Measurements from ENCODE around the gene LNX1.

Gene LNX1

DNA sequence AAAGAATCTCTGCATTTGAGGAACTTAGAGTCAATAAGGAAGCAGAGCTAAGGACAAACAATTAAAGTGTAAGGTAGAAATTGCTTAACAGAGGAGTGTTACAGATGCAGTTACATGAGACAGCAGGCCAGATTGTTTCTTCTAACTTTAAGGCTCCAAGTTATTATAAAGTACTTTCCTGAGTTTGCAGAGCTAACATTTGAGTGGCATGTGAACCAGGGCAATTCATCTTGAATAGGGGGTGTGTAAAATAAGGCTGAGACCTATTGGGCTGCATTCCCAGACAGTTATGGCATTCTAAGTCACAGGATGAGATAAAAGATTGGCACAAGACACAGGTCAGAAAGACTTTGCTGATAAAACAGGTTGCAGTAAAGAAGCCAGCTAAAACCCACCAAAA lies 7.6 kb upstream of the LNX1 start:
- DNase-seq (ENCODE audit: low spot score), result no peak

DNA sequence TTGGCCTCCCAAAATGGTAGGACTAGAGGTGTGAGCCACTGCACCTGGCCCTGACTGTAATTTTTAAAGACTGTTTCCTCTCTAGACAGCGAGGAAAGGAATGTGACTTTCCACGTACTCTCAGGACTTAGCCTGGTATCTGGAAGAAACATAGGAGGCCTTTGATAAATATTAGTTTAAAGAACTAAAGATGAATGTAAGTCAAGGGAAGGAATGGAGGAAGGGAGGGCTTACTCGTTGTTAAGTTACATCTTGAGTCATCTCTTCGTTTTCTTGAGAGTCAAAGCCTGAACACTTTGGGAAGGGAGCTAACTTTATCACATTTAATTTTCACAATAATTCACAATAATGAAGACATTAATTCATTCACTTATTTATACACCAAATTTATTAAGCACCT lies 7.2 kb upstream of the LNX1 start:
- DNase-seq (ENCODE audit: low spot score), result no peak

DNA sequence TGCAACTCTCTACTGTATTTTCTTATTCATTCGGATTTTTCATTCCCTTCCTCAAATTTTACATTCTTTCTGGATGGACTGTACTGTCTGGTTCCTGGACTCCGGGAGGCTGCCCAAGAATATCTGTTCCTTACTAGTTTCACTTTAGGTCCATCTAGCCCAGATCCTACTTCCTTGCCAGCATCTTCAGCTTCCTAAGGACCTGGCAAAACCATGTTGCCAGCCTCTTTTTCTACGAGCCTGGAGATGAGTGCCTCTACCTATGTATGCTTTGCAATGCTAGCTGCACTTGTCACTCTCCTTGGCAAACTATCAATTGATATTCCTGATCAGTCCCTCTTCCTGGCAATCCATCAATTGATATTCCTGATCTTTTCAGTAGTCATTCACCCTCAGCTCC lies 5.6 kb upstream of the LNX1 start:
- no peak for DNase-seq (ENCODE audit: low spot score)

DNA sequence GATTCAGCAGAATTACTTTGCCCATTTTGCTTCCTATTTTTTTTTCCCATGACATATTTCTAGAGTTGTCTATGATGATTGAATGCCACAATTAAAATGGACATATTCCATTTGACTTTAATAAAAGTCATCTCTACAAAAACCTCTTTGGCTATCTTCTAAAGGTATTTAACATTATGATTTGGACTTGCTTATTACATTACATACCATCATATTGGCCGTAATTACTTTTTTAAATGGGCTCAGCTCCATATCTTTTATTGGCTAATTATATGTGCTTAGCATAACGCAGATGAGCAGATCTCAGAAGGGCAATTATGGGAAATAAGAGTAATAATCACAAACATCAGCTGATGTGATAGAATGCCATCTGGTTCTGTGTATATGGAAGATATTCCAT lies 4.5 kb upstream of the LNX1 start:
- no peak for DNase-seq (ENCODE audit: low spot score)

- no peak for DNase-seq (ENCODE audit: low spot score)
Observed at GRCh38 chr4:53595204-53595603, 3.9 kb upstream of the LNX1 start.

DNA sequence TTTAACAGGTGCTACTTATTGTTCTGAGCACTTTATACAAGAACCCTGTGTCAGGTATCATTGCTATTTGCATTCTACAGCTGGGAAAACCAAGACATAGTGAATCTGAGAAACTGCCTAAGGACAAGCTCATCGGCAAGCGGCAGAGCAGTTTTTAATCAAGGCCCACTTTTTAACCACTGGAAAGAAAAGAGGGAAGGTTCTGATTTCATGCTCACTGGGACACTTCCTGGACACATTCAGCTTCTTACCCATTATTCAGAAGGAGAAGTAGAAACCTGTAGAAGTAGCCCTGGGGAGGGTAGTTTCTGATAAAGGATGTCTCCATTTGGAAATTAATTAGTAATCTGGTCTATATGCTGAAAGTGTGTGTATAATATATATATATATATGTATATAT lies 2.5 kb upstream of the LNX1 start:
- DNase-seq (ENCODE audit: low spot score), result no peak

DNA sequence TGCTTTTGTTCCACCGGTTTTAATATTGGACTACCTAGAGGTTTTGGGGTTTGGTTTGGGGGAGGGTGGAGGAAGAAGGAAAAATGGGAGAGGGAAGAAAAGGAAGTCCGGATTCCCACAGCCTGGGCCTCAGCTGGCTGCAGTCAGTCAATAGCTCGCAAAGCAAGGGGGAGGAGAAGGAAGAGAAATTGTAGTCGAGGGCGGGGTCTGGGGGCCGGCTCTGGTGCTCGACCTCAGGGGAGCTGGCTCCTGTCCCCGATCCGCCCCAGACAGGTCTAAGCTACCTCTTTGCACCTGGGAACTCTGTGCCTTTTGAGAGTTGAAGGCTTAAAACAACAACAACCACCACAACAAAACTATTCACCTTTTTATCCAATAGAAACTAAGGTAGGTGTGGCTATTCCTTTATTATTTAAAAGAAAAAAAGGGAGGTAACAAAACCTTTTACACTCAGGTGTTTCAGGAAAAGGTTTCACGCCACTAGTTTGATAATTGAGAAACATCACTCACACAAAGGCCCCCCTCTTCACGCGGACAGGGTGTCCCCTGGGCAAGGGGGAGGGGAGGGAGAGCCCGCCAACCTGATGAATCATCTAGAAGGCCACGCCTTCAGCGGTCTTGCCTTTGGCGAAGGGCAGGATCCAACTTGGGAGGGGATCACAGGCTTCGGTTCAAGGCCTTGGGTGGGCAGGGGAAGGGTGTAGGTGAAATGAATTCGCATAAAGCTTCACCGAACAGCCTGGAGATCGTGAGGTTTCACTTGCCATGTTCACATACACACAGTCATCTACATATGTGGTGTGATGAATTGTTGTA lies 1.6 kb upstream of the LNX1 start:
- DNase-seq (ENCODE audit: low spot score), result no peak

DNA sequence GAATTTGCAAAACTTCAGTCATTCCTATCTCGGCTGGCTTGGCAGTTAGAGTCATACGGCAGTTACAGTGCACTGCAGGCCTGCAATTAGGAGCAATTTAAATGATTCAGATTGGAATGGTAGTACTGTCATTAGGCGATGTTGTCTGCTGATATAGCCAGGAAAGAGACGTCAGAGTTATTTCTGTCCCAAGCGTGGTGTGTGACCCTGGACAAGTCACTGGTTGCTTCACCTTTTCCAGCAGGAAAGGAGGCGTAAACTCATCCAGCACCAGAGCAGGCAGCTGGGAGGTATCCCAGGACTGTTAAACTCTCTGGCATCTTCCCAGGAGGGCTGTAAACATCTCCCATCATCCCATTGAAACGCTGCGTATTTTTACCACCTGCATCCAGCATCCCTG lies 836 bp upstream of the LNX1 start:
- no peak for DNase-seq (ENCODE audit: low spot score)

GRCh38 chr4:53590187-53590586 lies 1.1 kb downstream of the LNX1 start:
- DNase-seq (ENCODE audit: low spot score), result no peak

GRCh38 chr4:53589511-53589910 lies 1.8 kb downstream of the LNX1 start:
- DNase-seq (ENCODE audit: low spot score), result no peak

DNA sequence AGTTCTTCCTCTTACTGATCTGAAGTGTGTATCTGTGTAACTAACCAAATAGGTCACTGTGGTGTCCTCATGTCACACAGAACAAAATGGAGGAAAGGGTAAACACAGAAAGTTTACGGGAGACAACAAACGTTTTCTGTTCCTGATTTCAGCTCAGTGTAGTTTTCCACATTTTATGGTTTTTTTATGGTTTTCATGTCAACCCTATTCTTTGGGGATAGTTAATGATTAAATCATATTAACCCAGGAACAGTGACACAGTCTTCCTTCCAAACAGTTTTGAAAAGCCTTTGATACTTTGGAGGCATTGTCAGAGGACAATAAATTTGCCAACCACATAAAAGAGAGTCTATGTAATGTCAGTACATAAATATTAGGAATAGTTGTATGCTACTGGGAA lies 4.2 kb downstream of the LNX1 start:
- DNase-seq (ENCODE audit: low spot score), result no peak

GRCh38 chr4:53586121-53586816 lies 5.0 kb downstream of the LNX1 start:
- DNase-seq (ENCODE audit: low spot score), result no peak

DNA sequence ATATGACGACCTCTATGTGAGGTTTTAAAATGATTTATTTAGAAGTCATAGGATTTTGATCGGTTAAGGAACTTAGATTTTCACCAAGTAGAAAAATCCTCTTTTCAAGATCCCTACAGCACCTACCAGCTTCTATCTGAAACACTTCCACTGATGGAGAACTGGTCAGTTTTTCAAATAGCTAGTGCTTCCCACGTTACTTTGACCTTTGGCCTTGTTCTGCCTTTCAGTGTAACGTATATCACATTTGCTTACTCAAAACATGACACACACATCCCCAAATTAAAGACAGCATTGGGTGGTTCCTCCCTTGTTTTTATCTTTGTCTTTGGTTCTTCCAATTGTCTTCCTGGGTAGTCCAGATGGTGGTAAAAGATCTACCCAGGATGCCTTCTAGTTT lies 6.6 kb downstream of the LNX1 start:
- DNase-seq (ENCODE audit: low spot score), result no peak

DNA sequence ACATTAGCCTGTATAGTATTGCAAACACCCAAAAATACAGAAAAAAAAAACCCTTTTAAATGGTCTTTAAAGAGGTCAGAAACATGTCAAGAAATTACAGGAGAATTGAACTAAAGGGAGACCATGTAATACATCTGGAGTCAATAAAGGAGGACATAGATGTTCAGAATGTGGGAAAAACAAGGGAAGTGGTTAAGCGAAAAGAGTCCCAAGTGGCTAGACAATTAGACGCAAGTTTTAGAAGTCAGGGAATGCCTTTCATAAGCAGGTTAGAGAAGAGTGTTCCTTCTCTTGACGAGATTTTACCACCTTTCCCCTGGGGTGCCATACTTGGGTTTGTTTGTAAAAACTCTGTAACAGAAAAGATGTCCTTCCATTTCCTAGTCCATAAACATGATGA lies 7.8 kb downstream of the LNX1 start:
- no peak for DNase-seq (ENCODE audit: low spot score)

- no peak for DNase-seq (ENCODE audit: low spot score)
Observed at GRCh38 chr4:53582194-53582593, 9.1 kb downstream of the LNX1 start.

DNA sequence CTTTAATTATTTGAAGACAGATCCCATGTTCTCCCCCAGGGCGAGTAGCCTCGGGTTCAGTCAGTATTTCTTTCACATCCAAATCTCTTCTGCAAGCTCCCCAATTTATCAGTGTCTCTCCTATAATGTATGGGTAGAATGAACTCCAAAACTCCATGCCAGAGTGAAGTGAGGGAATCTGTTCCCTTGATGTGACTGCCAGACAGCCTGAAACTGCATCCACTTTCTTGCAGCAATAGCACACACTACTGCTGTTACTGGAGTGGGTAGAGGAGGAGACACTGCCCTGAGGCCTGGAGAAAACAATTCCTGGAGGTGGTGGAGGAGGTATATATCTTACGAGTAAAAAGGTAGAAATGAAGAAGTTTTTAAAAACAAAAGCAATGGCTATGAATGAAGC lies 11.0 kb downstream of the LNX1 start:
- DNase-seq (ENCODE audit: low spot score), result no peak

DNA sequence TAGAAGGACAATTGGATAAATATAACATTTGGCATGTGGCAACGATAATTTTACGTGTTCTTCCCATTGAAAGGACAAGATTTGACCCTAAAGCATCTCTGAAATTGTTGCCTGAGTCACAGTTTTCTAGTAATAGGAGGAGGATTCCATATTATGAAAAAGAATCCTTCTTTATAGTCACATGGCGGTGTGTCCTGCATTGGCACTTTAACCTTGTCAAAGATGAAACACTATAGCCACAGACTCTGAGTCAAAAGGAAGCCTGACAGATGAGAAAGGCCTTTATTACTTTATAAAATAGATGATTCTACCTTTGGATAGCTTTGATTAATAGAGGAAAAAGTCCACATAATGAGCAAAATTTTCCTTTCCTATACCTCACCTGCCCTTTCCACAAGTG lies 11.5 kb downstream of the LNX1 start:
- DNase-seq (ENCODE audit: low spot score), result no peak

GRCh38 chr4:53576676-53577372 lies 14.5 kb downstream of the LNX1 start:
- DNase-seq (ENCODE audit: low spot score), result no peak

DNA sequence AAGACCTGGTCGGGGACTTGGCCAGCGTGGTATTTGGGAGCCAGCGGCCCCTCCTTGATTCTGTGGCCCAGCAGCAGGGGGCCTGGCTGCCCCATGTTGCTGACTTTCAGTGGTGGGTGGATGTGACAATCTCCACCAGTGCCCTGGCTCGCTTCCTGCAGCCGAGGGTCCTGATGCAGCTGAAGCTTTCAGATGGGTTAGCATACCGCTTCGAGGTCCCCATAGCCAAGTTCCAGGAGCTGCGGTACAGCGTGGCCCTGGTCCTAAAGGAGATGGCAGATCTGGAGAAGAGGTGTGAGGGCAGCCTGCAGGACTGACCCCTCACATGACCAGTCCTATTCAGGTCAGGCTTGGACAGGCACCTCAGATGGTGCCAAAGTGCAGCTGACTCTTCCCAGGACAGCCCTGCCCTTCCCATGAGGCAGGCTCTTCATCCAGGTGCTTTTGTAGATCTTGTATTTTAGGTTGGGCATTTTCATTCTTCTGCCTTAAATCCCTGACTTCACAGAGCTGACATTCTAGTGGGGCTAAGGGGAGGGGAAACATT lies 15.1 kb downstream of the LNX1 start:
- DNase-seq (ENCODE audit: low spot score), result no peak

- DNase-seq (ENCODE audit: low spot score), result no peak
Observed at GRCh38 chr4:53575552-53575951, 15.7 kb downstream of the LNX1 start.

GRCh38 chr4:53574528-53574927 lies 16.8 kb downstream of the LNX1 start:
- DNase-seq (ENCODE audit: low spot score), result no peak

- DNase-seq (ENCODE audit: low spot score), result no peak
Observed at GRCh38 chr4:53573696-53574095, 17.6 kb downstream of the LNX1 start.

DNA sequence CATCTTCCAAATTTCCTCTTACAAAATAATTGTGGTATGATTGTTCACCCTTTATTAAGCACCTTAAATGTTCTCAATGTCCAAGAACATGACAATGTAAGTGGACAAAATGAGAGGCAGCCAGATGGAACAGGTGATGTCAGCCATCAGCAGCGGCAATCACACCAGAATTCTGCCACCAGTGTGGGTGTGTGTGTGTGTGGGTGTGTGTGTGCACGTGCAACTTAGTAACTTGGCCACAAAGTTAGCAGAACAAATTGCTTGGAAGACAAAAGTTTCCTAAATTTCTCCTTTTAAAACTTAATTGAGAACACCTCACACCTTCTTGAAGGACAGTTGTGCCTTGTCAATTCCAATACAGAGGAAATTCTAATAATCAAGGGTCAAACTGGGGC lies 18.7 kb downstream of the LNX1 start:
- no peak for DNase-seq (ENCODE audit: low spot score)

All from Ammon's horn (tissue), 1 donor.